C4-2B (cell line): Measurements from ENCODE around the gene DCAF12.

Source experiments
- ZFX ChIP-seq: fragments of 450-650 bp; IDR thresholded peaks from 2 replicates; pipeline ENCODE4 v1.6.1; 2017
- TF ChIP-seq, protein P1 (sequence below): fragments of 450-650 bp; conservative IDR thresholded peaks from 2 replicates; pipeline ENCODE4 v1.5.1; 2017; ENCODE audit warnings: mild to moderate bottlenecking

DNA sequence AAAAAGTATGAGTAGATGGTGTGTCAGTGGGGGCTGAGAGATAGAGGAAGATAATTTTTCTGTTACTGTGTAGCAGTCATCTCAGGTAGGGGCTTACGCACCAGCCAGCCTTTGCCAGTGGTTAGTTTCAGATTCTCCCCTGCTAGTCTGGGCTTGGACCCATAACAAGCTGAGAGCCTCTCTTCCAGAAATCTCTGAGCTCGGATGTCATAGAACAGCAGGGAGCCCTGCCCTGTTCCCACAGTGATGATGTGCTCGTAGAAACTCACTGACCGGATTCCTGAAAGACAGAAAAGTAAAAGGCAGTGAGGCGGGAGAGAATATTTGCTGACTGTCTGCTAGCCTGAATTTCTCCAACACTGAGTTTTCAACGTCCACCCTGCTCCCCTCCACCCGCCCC, 37.2 kb downstream of the DCAF12 start:
- TF ChIP-seq, protein P1, sequence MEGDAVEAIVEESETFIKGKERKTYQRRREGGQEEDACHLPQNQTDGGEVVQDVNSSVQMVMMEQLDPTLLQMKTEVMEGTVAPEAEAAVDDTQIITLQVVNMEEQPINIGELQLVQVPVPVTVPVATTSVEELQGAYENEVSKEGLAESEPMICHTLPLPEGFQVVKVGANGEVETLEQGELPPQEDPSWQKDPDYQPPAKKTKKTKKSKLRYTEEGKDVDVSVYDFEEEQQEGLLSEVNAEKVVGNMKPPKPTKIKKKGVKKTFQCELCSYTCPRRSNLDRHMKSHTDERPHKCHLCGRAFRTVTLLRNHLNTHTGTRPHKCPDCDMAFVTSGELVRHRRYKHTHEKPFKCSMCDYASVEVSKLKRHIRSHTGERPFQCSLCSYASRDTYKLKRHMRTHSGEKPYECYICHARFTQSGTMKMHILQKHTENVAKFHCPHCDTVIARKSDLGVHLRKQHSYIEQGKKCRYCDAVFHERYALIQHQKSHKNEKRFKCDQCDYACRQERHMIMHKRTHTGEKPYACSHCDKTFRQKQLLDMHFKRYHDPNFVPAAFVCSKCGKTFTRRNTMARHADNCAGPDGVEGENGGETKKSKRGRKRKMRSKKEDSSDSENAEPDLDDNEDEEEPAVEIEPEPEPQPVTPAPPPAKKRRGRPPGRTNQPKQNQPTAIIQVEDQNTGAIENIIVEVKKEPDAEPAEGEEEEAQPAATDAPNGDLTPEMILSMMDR: no peak
- TF ChIP-seq ZFX: no peak
